A549 treated with ZK216348 at 1 μM for 4 hours (cell line): Measurements from ENCODE around the gene LYPD6. TPM values are rescaled to one million over a fixed set of nuclear protein-coding genes. Genes with fewer than 3 reads are reported as not detected.

ENCODE experiments used
- total RNA-seq: library from RNA; stranded (reverse); fragments of 200-300 nt; extraction: Qiagen RNA extraction; gene quantifications from 5 replicates; pipeline ENCODE4 v1.2.3, GENCODE V29; 2022; ENCODE audit warnings: low read depth

The LYPD6 gene, protein sequence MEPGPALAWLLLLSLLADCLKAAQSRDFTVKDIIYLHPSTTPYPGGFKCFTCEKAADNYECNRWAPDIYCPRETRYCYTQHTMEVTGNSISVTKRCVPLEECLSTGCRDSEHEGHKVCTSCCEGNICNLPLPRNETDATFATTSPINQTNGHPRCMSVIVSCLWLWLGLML
- 0.06 to 0.19 TPM (median 0.11 TPM) in 4 of 5 replicates, not detected in the other for total RNA-seq

DNA sequence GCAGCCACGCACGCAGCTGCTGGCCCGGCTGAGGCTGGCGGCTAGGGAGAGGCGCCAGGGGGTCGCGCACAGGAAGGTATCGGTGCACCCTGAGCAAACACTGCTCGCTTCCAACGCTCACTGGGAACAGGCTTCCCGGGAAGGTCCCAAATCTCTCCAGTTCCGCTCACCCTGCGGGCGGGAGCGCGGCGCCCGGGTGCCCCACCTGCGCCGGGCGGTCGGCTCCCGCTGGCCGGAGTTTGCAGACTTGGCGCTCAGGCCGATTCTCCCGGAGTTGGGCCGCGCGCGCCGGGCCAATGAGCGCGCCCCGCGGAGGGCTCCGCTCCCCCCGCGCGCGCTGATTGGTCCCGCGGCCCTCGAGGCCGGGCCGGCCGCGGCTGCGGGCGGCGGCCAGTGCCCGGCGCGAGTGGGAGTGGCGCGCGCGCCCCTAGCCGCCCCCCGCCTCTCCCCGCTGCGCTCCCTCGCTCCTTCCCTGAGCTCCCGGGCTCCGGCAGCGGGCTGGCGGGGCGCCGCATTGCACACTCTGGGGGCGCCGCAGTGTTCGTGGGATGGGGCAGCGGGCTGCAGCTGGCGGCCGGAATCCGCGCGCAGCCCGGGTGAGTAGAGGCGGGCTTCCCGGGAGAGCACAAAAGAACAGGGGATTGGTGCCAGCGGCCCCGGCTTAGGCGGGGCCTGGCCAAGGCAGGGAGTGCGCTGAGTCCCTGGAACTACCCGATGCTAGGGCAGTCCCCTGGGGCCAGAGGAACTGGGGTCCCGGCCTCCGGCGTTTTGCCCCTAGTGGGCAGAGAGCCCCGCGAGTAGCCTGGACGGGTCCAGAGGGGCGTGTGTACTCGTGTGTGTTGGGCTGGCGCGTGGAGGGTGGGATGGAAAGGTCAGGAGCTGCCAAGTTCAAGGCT, at the start of gene LYPD6:
TSS of gene LYPD6 (plus strand) at position 461 of the 896 bp plus-strand sequence. CDS start 107,122 bp downstream, outside the sequence.

